Esophagus squamous epithelium (tissue), 4 donors: ENCODE results near the gene ERC2.

Source experiments
- POLR2A ChIP-seq, 4 donors: fragments of 450-650 bp; IDR thresholded peaks; one replicate each; pipeline ENCODE4 v1.6.1; 2017; ENCODE audit warnings: antibody characterized with exemption in 4 of 4, mild to moderate bottlenecking in 4 of 4, moderate library complexity in 3 of 4
- TF ChIP-seq, protein P1 (sequence below), 6 experiments: fragments of 450-650 bp in 4 of 6; fragments of 200-600 bp in 2 of 6; sonication (generic) in 2 of 6; IDR thresholded peaks; one replicate each; pipeline ENCODE4 v1.5.1; 2016 to 2019; ENCODE audit warnings: antibody characterized with exemption in 6 of 6, mild to moderate bottlenecking in 4 of 6, moderate library complexity in 4 of 6

DNA sequence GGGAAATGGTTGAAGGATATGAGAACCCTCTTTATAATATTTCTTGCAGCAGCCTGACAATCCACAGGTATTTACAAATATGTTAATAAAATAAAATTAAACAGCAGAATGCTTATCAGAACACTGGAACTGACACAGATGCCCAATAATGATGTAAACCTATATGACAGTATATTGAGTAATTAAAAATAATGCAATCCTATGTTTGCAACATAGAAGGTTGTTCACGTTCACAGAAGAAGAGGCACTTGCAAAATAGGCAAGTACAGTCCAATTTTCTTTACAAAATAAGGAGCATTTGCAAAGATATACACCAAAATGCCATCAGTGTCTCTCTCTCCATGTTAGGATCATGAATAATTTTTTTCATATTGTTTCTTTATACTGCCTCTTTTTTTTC lies 584.2 kb downstream of the ERC2 start:
- TF ChIP-seq, protein P1, sequence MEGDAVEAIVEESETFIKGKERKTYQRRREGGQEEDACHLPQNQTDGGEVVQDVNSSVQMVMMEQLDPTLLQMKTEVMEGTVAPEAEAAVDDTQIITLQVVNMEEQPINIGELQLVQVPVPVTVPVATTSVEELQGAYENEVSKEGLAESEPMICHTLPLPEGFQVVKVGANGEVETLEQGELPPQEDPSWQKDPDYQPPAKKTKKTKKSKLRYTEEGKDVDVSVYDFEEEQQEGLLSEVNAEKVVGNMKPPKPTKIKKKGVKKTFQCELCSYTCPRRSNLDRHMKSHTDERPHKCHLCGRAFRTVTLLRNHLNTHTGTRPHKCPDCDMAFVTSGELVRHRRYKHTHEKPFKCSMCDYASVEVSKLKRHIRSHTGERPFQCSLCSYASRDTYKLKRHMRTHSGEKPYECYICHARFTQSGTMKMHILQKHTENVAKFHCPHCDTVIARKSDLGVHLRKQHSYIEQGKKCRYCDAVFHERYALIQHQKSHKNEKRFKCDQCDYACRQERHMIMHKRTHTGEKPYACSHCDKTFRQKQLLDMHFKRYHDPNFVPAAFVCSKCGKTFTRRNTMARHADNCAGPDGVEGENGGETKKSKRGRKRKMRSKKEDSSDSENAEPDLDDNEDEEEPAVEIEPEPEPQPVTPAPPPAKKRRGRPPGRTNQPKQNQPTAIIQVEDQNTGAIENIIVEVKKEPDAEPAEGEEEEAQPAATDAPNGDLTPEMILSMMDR (IDR thresholded peaks at IDR 0.05): no peak
- TF ChIP-seq POLR2A (IDR thresholded peaks at IDR 0.05): no peak
